K562 (cell line): ENCODE measurements around the gene SH3PXD2B. TPM values are rescaled to one million over a fixed set of nuclear protein-coding genes. Genes with fewer than 3 reads are reported as not detected.

Experiments
- ATF3 ChIP-seq, 2 experiments: fragments of 450-650 bp in 1 of 2; sonication (generic) in 1 of 2; formaldehyde crosslinking in 1 of 2; IDR thresholded peaks in 1 of 2; conservative IDR thresholded peaks in 1 of 2; 2 replicates each; pipeline versions ENCODE4 v1.6.1 to v1.8.1; 2016 to 2023; ENCODE audit warnings: mild to moderate bottlenecking in 2 of 2, moderate library complexity in 2 of 2, inconsistent platforms in 1 of 2, missing genetic modification reagents in 1 of 2
- CCAR2 ChIP-seq: fragments of 200-400 bp; formaldehyde crosslinking; IDR thresholded peaks from 2 replicates; pipeline ENCODE4 v1.6.1; 2017; ENCODE audit warnings: mild to moderate bottlenecking, low read depth, low read length
- CHD4 ChIP-seq: fragments of 200-600 bp; sonication (generic); IDR thresholded peaks from 3 replicates; pipeline ENCODE4 v1.6.1; 2012; ENCODE audit warnings: low read depth, mild to moderate bottlenecking, mixed read lengths, low read length, inconsistent platforms; ENCODE audit not compliant: insufficient read depth, insufficient replicate concordance, poor library complexity, severe bottlenecking
- ILK ChIP-seq: fragments of 450-650 bp; IDR thresholded peaks from 2 replicates; pipeline ENCODE4 v1.6.1; 2016; ENCODE audit warnings: missing genetic modification characterization, low read depth, mild to moderate bottlenecking, missing compliant biosample characterization, moderate library complexity, borderline replicate concordance
- MCM5 ChIP-seq: fragments of 450-650 bp; IDR thresholded peaks from 2 replicates; pipeline ENCODE4 v1.6.1; 2016; ENCODE audit warnings: low read depth
- MXD1 ChIP-seq: fragments of 250-450 bp; sonication (Bioruptor Pico); IDR thresholded peaks from 2 replicates; pipeline ENCODE4 v1.8.0; 2021; ENCODE audit warnings: borderline replicate concordance, mild to moderate bottlenecking, moderate library complexity; ENCODE audit not compliant: poor library complexity, severe bottlenecking
- MYBL2 ChIP-seq, 2 experiments: fragments of 450-650 bp in 1 of 2; sonication (generic) in 1 of 2; formaldehyde crosslinking in 1 of 2; IDR thresholded peaks; 2 replicates each; pipeline versions ENCODE4 v1.6.1 to v1.8.1; 2017 to 2022; ENCODE audit warnings: borderline replicate concordance in 1 of 2, inconsistent platforms in 1 of 2, low read depth in 1 of 2, mild to moderate bottlenecking in 1 of 2, missing genetic modification reagents in 1 of 2, moderate library complexity in 1 of 2
- POLR3G ChIP-seq: IDR thresholded peaks from 2 replicates; pipeline ENCODE4 v1.6.1; 2011; ENCODE audit not compliant: insufficient read length, insufficient replicate concordance; ENCODE audit errors: extremely low read depth
- REST ChIP-seq, 2 experiments: fragments of 450-650 bp; formaldehyde crosslinking in 1 of 2; IDR thresholded peaks; 2 replicates each; pipeline versions ENCODE4 v1.4.0 to v1.6.1; 2014 to 2020; ENCODE audit warnings: mild to moderate bottlenecking in 2 of 2, borderline replicate concordance in 1 of 2, low read depth in 1 of 2
- SAP30 ChIP-seq: fragments of 200-600 bp; sonication (generic); IDR thresholded peaks from 2 replicates; pipeline ENCODE4 v1.6.1; 2012; ENCODE audit warnings: borderline replicate concordance, low read depth, mild to moderate bottlenecking, moderate library complexity, low read length, control low read depth, inconsistent platforms; ENCODE audit not compliant: insufficient read depth, poor library complexity, severe bottlenecking
- SMC3 ChIP-seq: conservative IDR thresholded peaks from 2 replicates; pipeline ENCODE4 v1.6.1; 2011; ENCODE audit warnings: low read depth, low read length, improper control_type of control experiment; ENCODE audit not compliant: insufficient read depth
- U2AF1 ChIP-seq: fragments of 200-400 bp; formaldehyde crosslinking; optimal IDR thresholded peaks from 2 replicates; pipeline ENCODE3; 2017; ENCODE audit warnings: mild to moderate bottlenecking, low read depth, low read length, moderate library complexity
- ZNF212 ChIP-seq: fragments of 450-650 bp; formaldehyde crosslinking; IDR thresholded peaks from 2 replicates; pipeline ENCODE4 v1.4.0; 2020; ENCODE audit warnings: mild to moderate bottlenecking
- ZNF444 ChIP-seq: fragments of 250-450 bp; sonication (Bioruptor Pico); IDR thresholded peaks from 2 replicates; pipeline ENCODE4 v1.4.0; 2020; ENCODE audit warnings: mild to moderate bottlenecking, moderate library complexity
- ZNF589 ChIP-seq: fragments of 200-800 bp; sonication (Bioruptor generic); IDR thresholded peaks from 2 replicates; pipeline ENCODE4 v1.6.1; 2016; ENCODE audit warnings: low read depth, missing genetic modification characterization, missing compliant biosample characterization
- ZNF785 ChIP-seq: fragments of 250-450 bp; sonication (Bioruptor Pico); IDR thresholded peaks from 2 replicates; pipeline ENCODE4 v1.4.0; 2020; ENCODE audit warnings: mild to moderate bottlenecking
- polyA plus RNA-seq, 8 experiments: library from polyadenylated mRNA; depleted of rRNA in 4 of 8; stranded (reverse) in 5 of 8; unstranded in 3 of 8; fragments of >200 nt; fragmentation: Nextera tagmentation in 2 of 8; fragmentation: Illumina TruSeq in 1 of 8; extraction: Ambion mirVana in 2 of 8; extraction: Trizol in 1 of 8; gene quantifications; 2 replicates each; pipeline versions ENCODE4 v1.2.1 to v1.2.3, GENCODE V29; 2011 to 2014; ENCODE audit warnings: inconsistent platforms in 1 of 8, missing spikeins in 1 of 8
- total RNA-seq, 7 experiments: library from RNA; depleted of rRNA in 6 of 7; stranded (reverse); fragments of >200 nt in 6 of 7; fragmentation: Illumina TruSeq in 2 of 7; extraction: Trizol in 2 of 7; gene quantifications; 2 replicates each; pipeline versions ENCODE4 v1.2.1 to v1.2.3, GENCODE V29; 2011 to 2021; ENCODE audit warnings: low replicate concordance in 1 of 7

Gene SH3PXD2B
- total and polyA plus RNA-seq, 9 of the 15 experiments (the other 6 are each of a cell fraction or from before 2014, with no cell fraction given), result 0.04 to 0.66 (median 0.19) TPM

GRCh38 chr5:172361566-172362238, 92.6 kb downstream of the SH3PXD2B start (continued):
- TF ChIP-seq CHD4 (no peak), SAP30 (no peak), POLR3G (no peak), ZNF589 (CRISPR knock-in tag) (peak; percentile 59; the same call in 1 of the 2 replicates), MYBL2 (IDR thresholded peaks at IDR 0.05; ENCODE audit: low read depth) (no peak), MYBL2 (CRISPR knock-in tag; IDR thresholded peaks at IDR 0.05; ENCODE audit: borderline replicate concordance) (no peak), MCM5 (no peak), ATF3 (IDR thresholded peaks at IDR 0.05) (peak; percentile 87), ATF3 (CRISPR knock-in tag; conservative IDR thresholded peaks at IDR 0.05) (no peak), ZNF785 (CRISPR knock-in tag) (no peak), ILK (tag) (no peak), ZNF444 (no peak), SMC3 (no peak), U2AF1 (no peak), ZNF212 (CRISPR knock-in tag) (no peak), MXD1 (CRISPR knock-in tag) (no peak), CCAR2 (no peak), REST (IDR thresholded peaks at IDR 0.05; ENCODE audit: borderline replicate concordance) (no peak), REST (CRISPR knock-in tag; IDR thresholded peaks at IDR 0.05; ENCODE audit: low read depth) (no peak)
